Stimulated activated CD4-positive, alpha-beta T cell treated with anti-CD3 and anti-CD28 coated beads, Interleukin-2, amount 100 ng/mL, for 48 hours (primary cell): ENCODE results near the gene HSP90AB1.
A peak's percentile ranks its signal among the peaks of the same experiment; 100 is the strongest.

Source experiments
- DNase-seq, 2 donors: peaks; one replicate each; pipeline ENCODE4 v3.0.0-alpha.2; 2020

The HSP90AB1 gene

DNA sequence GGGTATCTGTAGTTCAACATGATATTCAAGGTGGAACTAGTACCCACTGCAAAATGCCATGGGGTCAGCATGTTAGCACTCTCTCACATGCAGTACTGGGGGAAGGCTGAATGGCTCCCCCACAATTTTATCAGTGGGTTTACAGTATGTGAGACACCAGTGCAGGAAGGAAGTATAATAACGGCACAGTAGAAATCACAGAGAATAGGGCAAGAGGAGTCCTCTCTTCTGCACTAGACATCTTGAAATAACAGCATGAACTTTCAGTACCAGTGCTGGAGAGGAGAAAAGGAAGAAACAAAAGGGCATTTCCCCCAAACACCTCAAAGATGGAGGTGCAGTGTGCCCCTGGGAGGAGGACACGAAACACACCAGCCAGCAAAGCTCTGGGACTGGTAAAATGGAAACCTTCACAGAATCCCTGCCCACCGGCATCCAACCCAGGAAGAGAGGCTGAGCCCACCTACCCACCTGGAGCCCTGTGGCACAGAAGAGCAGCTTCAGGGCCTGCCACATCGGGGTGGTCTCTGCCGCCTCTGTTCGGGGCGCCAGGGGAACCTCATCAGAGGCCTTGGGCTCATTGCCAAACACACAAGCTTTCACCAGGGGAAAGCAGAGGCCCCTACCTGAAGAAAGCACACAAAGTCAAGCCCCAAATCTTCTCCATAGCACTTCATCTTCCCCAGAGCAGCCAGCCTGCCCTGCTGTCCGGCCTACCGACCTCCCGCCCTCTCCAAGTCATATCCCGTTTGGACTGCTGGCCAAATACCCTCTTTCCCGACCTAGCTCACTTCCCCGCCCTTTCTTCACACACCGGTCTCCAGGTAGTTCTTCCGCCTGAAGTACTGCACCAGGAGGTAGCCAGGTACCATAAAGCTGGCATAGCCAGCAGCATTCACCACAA lies 9.2 kb downstream of the HSP90AB1 start:
- DNase-seq: no peak

DNA sequence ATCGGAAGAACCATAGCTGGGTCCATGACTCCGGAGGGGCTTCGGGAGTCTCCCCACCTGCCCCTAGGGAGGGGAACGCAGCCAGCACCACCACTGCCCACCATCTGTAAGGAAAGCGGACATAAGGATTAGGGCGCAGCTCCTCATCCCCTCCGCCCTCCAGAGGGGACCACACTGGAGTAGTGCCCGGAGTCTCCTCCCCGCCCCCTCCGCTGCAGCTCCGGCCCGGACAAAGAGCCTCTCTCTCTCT lies 9.8 kb downstream of the HSP90AB1 start:
- no peak for DNase-seq

DNA sequence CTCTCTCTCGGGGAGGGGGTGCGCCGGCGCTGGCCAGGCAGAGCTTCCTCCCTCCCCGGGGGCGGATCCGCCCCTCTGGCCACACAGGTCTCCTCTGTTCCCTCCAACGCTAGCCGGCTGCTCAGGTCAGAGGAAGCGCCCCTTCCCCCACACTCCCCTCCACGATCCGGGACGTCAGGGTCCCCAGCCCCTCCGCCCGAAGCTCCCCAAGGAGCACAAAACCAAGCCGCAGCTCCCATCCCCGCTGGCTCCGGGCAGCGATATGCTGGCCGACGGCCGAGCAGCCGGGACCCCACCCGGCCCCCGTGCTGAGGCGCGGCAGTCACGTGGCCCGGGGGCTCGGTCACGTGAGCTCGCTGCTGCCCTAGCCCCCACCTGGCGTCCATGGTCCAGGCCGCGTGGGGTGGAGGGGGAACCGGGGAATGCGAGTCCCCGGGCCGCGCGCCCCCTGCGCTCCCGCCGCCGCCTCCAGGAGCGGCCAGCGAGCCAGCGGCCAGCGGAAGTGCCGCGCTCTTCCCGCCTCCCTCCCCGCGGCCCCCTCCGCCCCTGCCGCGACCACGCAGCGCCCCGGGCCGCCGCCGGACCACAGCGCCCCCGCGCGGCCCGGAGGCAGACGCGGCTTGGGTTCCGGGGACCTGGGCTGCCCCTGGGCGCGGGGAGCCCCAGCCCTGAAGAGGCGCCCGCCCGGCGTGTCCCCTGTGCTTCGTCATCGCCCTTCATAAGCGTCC lies 10.3 kb downstream of the HSP90AB1 start, which contains the start of gene SLC35B2:
TSS of gene SLC35B2 (minus strand) at position 504 of the 728 bp plus-strand sequence. CDS start at position 386, 118 bp downstream.
- peak; percentile 52 to 67 for DNase-seq

DNA sequence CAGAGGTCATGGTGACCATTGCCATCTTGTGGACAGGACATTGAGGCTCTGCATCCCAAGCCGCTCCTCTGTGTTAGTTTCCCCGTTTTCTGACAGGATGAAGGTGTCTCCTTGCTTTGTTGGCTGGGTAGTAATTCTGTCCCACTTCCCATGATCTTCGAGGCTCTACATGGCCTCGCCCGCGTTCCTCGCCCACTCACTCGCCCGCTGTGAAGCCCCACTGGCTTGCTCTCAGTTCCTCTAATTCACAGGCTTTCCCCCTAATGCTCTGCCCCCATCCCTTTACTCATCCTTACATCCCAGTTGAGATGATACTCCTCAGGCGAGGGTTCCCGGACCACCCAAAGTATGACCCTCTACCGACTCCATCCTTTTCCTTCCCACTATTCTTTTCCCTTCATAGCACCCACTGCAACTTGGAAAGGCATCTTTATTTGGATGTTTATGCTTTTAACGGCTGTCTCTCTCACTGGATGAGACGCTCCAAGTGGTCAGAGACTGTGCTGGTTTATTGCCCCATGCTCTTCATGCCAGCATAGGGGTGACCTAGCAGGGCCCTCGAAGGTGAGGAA lies 10.9 kb downstream of the HSP90AB1 start:
- no peak for DNase-seq

DNA sequence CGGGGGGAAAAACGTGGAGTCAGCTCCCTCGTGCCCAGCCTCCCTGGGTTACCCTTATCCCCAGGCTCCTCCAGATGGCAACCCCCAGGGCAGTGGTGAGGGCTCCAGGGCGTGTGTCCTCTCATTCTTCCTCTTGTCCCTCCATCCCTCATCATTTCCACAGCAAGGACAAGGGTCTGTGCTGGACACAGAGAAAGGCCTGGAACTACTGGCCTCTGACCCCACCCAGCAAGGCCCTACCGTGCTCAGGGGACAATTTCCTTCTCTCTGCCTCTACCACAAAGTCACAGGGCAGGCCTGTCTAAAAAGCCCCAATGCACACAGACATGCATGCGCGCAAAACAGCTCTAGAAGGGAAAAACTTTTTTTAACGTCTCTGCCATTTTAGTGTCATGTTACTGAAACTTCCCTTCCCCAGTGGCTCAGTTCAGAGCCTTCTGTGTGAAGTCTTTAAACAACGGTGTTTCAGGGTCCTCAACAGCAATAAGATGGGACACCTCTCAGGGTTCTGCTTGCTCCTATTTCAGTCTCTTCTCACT lies 11.5 kb downstream of the HSP90AB1 start:
- no peak for DNase-seq

DNA sequence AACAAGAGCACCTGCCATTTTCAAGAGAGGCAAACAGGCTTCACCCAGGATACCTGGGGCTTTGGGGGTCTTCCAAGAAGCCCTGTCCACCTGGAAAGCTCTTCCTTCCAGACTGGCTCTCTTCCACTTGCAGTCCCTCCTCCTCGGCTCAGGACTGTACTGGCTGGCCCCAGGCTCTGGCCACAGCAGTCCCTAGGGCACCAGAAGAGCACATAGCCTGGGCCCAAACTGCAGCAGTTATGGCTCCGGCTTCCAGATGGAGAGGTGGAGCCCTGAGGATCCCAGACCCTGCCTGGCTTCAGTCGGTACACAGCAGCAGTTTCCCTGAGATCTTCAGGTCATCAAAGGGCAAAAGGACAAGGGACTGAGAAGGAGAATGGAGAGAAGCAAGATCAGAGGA lies 12.0 kb downstream of the HSP90AB1 start:
- DNase-seq: no peak

DNA sequence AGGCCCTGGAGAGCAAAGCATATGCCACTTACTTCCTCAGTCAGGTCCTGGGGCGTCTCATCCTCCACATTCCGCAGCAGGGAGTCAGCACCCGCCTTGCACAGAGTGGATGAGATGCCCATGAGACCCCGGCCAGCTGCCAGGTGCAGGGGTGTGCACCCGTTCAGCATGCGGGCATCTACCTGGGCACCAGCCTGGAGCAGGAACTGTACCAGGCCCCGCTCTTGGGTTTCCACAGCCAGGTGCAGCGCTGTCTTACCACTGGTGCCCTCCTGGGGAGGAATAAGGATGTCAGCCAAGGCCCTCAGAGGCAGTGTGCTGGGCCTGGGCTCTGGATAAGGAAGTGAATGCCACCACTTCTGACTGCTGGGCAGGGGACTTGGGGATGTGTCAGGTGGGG lies 13.1 kb downstream of the HSP90AB1 start:
- DNase-seq: no peak

DNA sequence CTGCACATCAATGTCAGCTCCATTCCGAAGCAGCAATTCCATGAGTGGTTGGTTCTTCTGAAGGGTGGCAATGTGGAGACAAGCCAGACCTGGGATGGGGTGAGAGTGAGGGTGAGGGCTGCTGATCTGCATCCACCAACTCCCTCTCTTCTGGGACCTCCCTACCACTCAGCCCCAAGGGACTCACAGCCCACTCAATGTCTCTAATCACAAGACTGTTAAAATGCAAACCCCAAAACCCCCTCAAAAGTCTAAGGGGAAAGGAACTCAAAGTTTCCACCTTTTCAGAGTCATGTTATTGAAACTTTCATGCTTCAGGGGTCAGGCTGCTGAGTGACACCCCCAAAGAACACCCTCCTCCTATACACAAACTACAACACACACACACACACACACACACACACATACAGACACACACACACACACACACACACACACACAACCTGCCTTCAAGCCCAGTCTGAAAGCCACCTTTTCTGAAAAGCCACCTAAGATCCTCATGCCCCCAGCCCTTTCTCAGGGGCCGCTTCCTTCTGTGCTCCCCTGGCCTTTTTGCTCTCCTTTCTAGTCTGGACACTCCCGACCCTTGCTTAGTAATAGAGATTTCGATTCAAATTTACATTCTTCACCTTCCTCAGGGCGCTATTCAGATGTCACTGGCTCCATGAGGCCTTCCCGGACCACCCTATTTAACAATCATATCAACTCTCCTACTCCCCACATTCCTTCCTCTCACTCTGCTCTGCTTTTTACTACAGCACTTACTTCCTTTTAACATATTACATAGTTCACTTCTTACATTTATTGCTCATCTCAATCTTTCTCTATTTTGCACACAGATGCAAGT lies 13.8 kb downstream of the HSP90AB1 start:
- no peak for DNase-seq

DNA sequence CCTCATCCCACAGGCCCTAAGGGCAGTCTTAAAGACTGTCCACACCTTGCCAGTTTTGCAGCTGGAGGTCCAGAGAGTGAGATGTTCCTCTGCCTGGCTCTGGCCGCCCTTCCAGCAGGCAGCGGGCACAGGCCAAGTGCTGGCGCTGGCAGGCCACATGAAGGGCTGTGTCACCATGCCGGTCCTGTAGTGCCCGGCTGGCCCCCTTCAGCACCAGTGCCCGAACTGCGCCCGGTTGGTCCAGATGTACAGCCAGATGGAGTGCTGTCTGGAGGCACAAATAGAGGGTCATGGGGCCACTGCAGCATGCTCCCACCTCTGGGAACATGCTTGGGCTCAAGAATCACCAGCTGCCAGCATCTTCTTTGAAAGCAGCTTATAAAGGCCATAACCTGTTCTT lies 14.7 kb downstream of the HSP90AB1 start:
- no peak for DNase-seq

DNA sequence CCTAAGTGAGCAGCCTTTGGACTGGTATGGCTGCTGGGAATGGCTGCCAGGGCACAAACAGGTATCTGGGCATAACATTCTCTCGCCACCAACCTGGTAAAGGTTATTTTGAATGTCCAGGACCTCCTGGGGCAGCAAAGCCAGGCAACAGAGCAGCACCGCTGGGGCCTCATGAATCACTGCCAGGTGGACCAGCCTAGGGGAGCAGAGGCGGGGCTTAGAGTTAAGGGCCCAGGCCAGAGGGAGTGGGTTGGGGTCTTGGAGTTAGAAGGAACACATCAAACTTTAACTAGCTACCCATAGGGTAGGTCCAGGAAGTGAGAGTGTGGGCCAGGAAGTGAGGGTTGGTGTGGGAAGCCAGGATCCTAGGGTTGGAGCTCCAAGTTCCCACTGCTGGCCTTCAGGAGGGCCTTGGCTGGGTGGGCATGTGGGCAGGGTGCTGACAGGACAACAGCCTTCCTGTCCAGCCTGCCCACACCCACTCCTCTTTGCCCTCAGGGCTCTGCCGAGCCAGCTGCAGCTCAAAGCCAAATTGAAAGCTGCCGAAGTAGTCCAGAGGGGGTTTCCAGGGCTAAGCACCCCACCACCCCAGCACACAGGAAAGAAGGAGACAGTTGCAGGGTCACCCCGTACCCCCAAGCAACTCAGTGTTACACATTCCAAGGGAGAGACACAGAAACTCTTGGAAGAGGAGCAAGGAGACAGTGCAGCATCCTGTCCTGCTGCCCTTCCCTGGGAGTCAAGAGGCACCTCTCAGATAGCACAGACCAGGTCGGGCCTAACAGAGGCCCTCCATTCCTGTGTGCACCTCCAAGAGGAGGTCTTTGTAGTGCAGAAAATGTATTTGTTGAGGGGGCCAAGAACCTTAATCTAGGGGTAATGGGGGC lies 15.8 kb downstream of the HSP90AB1 start:
- no peak for DNase-seq

DNA sequence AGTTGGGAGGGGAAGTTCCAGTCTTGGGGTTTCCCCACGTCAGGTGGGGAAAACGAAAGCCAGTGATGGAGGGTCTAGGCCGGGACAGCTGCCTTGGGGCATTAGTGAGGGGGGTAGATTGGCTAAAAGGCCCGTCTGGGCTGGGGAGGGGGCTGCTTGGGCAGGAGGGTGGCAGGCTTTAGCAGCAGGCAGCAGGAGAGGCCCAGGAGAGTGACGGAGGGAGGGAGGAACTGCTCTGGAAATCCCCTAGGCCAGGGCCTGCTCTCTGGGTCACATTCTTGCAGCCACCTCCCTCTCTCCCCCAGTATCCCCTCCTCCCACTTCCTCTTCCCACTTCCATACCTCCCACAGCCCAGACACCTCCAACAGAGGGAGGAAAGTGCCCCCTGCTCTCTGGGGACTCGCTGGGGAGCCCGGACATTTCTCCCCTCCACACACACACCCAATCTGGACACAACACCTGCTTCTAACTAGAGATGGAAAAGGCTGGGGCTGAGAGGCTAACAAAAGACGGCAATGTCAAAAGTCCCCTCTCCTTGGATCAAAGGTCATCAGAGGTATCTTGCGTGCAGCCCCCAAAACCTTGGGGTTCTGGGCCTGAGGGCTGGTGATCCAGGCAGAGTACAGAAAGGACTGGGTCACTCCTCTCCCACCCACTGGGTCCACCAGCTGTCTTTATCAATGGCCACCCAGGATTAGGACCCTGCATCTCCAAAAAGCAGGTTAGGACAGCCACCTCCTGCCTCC lies 16.6 kb downstream of the HSP90AB1 start:
- DNase-seq: no peak

DNA sequence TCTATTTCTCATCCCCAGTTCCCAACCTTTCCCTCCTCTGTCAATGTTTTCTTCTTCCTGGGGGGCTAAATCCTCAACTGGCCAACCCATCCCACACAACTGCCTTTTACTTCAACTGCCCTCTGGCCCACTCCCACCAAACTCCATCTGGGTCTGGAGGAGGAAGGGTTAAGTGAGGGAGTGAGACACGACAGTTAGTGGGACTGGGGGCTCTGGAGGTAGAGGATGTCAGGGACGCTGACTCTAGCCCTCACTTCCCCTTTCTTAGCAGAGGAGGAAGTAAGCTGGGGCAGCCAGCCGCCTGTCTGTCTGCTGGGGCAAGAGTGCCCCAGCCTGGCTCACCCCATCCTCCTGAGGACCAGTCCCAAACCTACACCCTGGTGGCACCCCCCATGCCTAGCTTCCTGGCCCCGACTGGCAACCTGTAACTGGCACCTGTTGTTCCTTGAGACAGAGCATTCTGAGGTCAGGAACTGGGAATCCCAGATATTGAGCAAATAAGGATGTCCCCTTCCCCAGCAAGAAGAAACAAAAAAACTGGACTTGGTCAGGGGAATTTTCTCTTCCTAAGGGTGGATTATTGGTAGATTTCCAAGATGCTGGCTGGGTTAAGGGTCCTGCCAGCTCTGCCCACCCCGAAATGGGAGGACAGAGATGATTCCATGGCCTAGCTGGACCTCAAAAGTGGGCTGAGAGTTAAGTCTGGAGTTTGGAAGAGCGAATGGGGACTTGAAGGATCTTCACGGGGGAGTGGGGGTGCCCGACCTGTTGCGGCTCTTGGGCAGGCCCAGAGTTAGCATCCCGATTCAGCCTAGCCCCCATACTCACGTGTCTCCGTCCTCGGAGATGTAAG lies 17.5 kb downstream of the HSP90AB1 start:
- no peak for DNase-seq

DNA sequence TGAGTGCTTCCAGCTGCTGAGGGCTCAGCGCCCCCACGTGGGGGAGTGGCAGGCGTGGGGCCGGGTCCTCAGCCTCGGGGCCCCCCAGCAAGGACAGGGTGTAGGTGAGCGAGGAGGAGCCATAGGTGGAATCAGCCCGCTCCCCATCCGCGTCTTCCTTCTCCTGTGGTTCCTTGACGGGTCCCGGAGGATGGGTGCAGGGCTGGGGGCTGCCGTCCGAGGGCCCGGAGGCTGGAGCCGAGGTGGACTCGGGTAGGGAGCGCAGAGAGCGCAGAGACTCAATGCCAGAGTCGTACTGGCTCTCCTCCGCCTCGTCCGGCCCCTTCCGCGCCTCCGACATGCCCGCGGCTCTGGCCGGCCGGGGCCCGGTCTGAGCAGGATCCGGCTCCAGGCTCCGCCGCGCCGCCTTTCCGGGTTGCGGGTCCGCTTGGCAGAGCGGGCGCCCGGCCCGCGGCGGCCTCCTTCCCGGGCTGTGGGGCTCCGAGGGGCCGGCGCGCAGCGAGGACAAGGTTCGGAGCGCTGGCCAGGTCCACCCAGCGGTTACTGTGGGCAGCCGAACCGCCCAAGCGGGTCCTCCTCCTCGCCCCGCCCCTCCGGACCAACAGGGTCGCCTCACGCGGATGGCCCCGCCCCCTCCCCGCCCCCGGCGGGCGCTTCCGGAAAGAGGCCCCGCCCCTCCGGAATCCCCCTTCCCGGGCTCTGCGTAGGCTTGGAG lies 18.3 kb downstream of the HSP90AB1 start, which contains the start of gene NFKBIE:
TSS of gene NFKBIE (minus strand) at position 545 of the 715 bp plus-strand sequence. CDS start at position 340, 205 bp downstream.
- peak; percentile 95 to 98 for DNase-seq

DNA sequence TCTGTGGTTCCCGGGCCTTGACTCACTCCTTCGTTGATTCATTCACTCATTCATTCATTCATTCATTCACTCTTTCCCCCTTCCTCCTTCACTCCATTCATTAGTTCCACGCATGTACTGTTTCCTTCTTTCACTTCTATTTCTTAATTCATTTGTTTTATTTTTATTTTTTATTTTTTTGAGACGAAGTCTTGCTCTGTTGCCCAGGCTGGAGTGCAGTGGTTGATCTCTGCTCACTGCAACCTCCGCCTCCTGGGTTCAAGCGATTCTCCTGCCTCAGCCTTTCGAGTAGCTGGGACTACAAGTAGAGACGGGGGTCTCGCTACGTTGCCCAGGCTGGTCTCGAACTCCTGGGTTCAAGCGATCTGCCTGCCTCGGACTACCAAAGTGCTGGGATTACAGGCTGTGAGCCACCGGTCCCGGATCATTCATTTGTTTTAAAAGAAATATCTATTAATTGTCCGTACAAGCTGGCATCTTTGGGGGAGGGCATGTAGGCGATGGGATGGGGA lies 18.9 kb downstream of the HSP90AB1 start:
- DNase-seq: no peak

DNA sequence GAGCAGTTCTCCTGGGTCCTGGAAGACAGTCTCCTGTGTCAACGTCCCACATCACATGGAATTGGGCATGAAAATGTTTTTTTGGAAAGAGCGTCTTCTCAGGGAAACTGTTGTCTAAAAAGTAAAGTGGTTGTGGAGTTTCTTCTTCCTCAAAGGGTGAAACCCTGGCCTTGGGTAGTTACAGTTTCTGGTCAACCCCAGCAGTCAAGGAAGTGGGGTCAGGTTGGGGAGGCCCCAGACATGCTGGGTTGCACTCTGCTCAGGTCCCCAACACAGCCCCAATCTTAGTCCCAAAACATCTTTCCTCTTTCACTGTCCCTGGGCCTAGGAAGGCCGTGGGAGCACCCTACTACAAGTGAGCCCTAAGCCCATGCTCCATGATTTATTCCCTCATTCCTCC lies 19.4 kb downstream of the HSP90AB1 start:
- DNase-seq: no peak

DNA sequence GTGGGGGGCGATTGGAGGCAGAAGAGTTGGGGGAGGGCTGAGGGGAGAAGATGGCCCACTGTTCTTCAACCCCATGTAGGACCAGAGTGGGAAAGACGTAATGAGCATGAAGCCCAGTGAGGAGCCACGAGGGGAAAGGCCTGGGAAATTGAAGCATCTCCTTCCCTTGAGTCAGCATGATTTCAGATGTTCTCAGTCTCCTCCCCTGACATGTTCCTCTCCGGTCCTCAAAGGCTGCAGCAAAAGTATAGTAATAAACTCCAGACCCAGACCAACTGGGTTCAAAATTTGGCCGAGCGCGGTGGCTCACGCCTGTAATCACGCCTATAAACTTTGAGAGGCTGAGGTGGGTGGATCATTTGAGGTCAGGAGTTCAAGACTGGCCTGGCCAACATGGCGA lies 20.4 kb downstream of the HSP90AB1 start:
- no peak for DNase-seq

DNA sequence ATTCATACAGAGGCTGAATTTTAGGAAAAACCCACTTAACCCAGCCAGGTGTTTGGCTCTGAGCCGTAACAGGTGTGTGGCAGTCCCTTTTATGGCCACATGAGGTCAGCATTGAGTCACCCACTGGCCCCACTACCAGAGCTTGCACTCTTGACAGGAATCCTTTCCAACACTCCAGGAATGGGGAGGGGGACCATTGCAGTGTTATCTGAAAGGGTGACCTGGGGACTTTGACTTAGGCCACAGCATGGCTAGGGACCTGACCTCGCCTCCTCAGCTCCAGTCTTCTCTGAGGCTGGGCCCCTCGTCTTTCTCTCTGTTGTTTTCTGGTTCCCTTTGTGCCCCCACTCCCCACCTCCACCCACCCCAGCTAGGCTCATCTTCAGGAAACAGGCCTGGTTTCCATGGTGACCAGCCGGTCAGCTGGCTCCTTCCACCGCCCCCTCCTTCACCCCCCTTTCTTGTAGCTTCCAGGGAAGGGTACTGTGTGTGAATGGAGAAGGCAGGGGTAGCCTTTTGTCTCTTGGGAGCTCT lies 21.3 kb downstream of the HSP90AB1 start:
- peak; percentile 61 to 67 for DNase-seq

DNA sequence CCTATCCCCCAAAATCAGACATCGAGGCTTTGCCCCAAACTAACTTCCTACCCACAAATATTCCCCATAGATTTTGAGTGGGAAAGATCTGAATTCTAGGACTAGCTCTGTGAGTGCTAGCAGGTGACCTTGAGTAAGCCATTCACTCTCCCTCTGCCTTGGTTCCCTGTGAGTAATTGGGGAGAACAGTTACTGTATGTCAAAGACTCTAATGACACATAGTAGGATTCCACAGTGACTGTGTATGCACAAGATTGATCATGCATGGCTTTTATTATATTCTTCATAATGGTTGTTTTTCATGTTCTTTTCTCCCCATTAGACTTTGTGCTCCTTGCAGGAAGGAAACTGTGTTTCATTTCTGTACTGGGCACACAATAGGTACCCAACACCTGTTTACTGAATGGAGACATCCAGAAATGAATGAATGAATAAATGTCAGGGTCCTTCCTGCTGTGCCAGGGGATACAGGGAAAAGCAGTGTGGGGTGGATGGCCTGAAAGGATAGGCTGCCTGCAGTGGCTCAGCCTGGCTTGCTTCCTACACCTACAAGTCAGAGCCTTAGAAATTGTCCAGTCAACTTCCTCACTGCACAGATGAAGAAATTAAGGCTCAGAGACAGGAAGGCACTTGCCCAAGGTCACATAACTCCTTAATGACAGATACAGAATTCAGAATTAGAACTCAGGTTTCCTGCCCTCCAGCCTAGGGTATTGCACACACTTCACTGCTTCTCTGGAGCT lies 22.4 kb downstream of the HSP90AB1 start:
- no peak for DNase-seq
